ENCODE data around the gene RPN1. TPM values are rescaled to one million over a fixed set of nuclear protein-coding genes. Genes with fewer than 3 reads are reported as not detected.

Gene RPN1
- total and polyA plus RNA-seq, 2 of the 8 experiments (the other 6 are each of a cell fraction or from before 2014, with no cell fraction given): 165 to 211 TPM

GRCh38 chr3:128573707-128574162 lies 76.9 kb downstream of the RPN1 start (continued):
- TF ChIP-seq POU5F1 (IDR thresholded peaks at IDR 0.05; ENCODE audit: low read depth, low read length) (no peak), FOSL1 (IDR thresholded peaks at IDR 0.05; ENCODE audit: insufficient read depth, low read depth, low read length) (no peak), JUN (IDR thresholded peaks at IDR 0.05; ENCODE audit: low read depth, low read length) (no peak), GABPA (IDR thresholded peaks at IDR 0.05; ENCODE audit: borderline replicate concordance, insufficient read depth, low read length) (no peak), MAX (IDR thresholded peaks at IDR 0.05) (no peak), E2F6 (IDR thresholded peaks at IDR 0.05) (no peak)
